Measurements from ENCODE around the gene CLCN5. TPM values are rescaled to one million over a fixed set of nuclear protein-coding genes. Genes with fewer than 3 reads are reported as not detected.

The CLCN5 gene
- total RNA-seq, 1 donor from 2014 or later = 13.1 TPM

- Mint-ChIP-seq H3K27ac (ENCODE audit: unreplicated experiment) (no peak overlapping the region), H3K4me3 (ENCODE audit: unreplicated experiment) (no peak overlapping the region), H3K27me3 (ENCODE audit: unreplicated experiment) (no peaks in the 10 kb centered on the region), H3K4me1 (ENCODE audit: unreplicated experiment) (no peaks in the 10 kb centered on the region), H3K36me3 (ENCODE audit: unreplicated experiment) (peaks cover 3% of the 10 kb centered on the region), H3K9me3 (ENCODE audit: unreplicated experiment) (peaks cover 6% of the 10 kb centered on the region)
- TF ChIP-seq CTCF (IDR thresholded peaks at IDR 0.05) = no peak
- DNase-seq (ENCODE audit: extremely low spot score, unreplicated experiment) = no peak
These were observed 166.2 kb downstream of the CLCN5 start for GRCh38 chrX:50088645-50089044.

- DNase-seq (ENCODE audit: extremely low spot score, unreplicated experiment) = no peak
- no peak for TF ChIP-seq CTCF (IDR thresholded peaks at IDR 0.05)
- H3K27ac Mint-ChIP-seq (ENCODE audit: unreplicated experiment) = no peak overlapping the region
- H3K36me3 Mint-ChIP-seq (ENCODE audit: unreplicated experiment) = no peaks in the 10 kb centered on the region
- no peaks in the 10 kb centered on the region for H3K9me3 Mint-ChIP-seq (ENCODE audit: unreplicated experiment)
- no peaks in the 10 kb centered on the region for H3K27me3 Mint-ChIP-seq (ENCODE audit: unreplicated experiment)
- no peaks in the 10 kb centered on the region for H3K4me1 Mint-ChIP-seq (ENCODE audit: unreplicated experiment)
- H3K4me3 Mint-ChIP-seq (ENCODE audit: unreplicated experiment) = no peak overlapping the region
These were observed 171.2 kb downstream of the CLCN5 start for GRCh38 chrX:50093625-50094024.

GRCh38 chrX:50097071-50097470, 174.7 kb downstream of the CLCN5 start:
- H3K27ac Mint-ChIP-seq (ENCODE audit: unreplicated experiment) = no peak overlapping the region
- H3K27me3 Mint-ChIP-seq (ENCODE audit: unreplicated experiment) = no peaks in the 10 kb centered on the region
- H3K9me3 Mint-ChIP-seq (ENCODE audit: unreplicated experiment) = no peaks in the 10 kb centered on the region
- no peak overlapping the region for H3K4me3 Mint-ChIP-seq (ENCODE audit: unreplicated experiment)
- no peaks in the 10 kb centered on the region for H3K36me3 Mint-ChIP-seq (ENCODE audit: unreplicated experiment)
- no peaks in the 10 kb centered on the region for H3K4me1 Mint-ChIP-seq (ENCODE audit: unreplicated experiment)
- TF ChIP-seq CTCF (IDR thresholded peaks at IDR 0.05) = no peak
- DNase-seq (ENCODE audit: extremely low spot score, unreplicated experiment) = no peak

- peaks cover 5% of the 10 kb centered on the region for H3K9me3 Mint-ChIP-seq (ENCODE audit: unreplicated experiment)
- H3K4me1 Mint-ChIP-seq (ENCODE audit: unreplicated experiment) = no peaks in the 10 kb centered on the region
- H3K36me3 Mint-ChIP-seq (ENCODE audit: unreplicated experiment) = no peaks in the 10 kb centered on the region
- no peak for DNase-seq (ENCODE audit: extremely low spot score, unreplicated experiment)
- no peak for TF ChIP-seq CTCF (IDR thresholded peaks at IDR 0.05)
- no peak overlapping the region for H3K27ac Mint-ChIP-seq (ENCODE audit: unreplicated experiment)
- no peaks in the 10 kb centered on the region for H3K27me3 Mint-ChIP-seq (ENCODE audit: unreplicated experiment)
- no peak overlapping the region for H3K4me3 Mint-ChIP-seq (ENCODE audit: unreplicated experiment)
These were observed 175.8 kb downstream of the CLCN5 start for GRCh38 chrX:50098241-50098640.

- TF ChIP-seq CTCF (IDR thresholded peaks at IDR 0.05) = no peak
- Mint-ChIP-seq H3K4me3 (ENCODE audit: unreplicated experiment) (no peak overlapping the region), H3K36me3 (ENCODE audit: unreplicated experiment) (no peaks in the 10 kb centered on the region), H3K9me3 (ENCODE audit: unreplicated experiment) (peaks cover 7% of the 10 kb centered on the region), H3K27ac (ENCODE audit: unreplicated experiment) (no peak overlapping the region), H3K4me1 (ENCODE audit: unreplicated experiment) (no peaks in the 10 kb centered on the region), H3K27me3 (ENCODE audit: unreplicated experiment) (no peaks in the 10 kb centered on the region)
- no peak for DNase-seq (ENCODE audit: extremely low spot score, unreplicated experiment)
These were observed 176.4 kb downstream of the CLCN5 start for GRCh38 chrX:50098749-50099148.
